SK-N-SH (cell line): ENCODE data around the gene SMAP1. TPM values are rescaled to one million over a fixed set of nuclear protein-coding genes. Genes with fewer than 3 reads are reported as not detected.

Source experiments
- CTCF ChIA-PET: fragments of 300-600, 350-600 bp; formaldehyde crosslinking; extraction: SDS; loops from one replicate; lab custom pipeline; 2021; lab: Yijun Ruan, JAX
- POLR2A ChIA-PET: fragments of 350-600 bp; sonication (Branson Sonifier 250); formaldehyde crosslinking; extraction: SDS; loops from one replicate; lab custom pipeline; 2020; ENCODE audit warnings: antibody characterized with exemption, inconsistent platforms; lab: Yijun Ruan, JAX
- DNase-seq: peaks from one replicate; pipeline ENCODE4 v3.0.0; 2012
- H2AFZ ChIP-seq: fragments of 200-600 bp; sonication (generic); 2 replicates; pipeline ENCODE4 v1.8.1; 2016; ENCODE audit warnings: antibody characterized with exemption, mild to moderate bottlenecking, low read depth
- H3F3A ChIP-seq: fragments of 200-600 bp; sonication (generic); replicated peaks from 2 replicates; pipeline ENCODE3; 2016; ENCODE audit warnings: antibody characterized with exemption, mild to moderate bottlenecking; ENCODE audit not compliant: insufficient read depth
- H3K27ac ChIP-seq, 2 experiments: fragments of 200-500 bp in 1 of 2; fragments of 200-600 bp in 1 of 2; sonication (Bioruptor generic) in 1 of 2; sonication (generic), shearing (Covaris generic) in 1 of 2; 2 replicates each; pipeline versions ENCODE4 v1.5.1 to v1.6.1; 2014 to 2016; ENCODE audit warnings: low read depth in 2 of 2, inconsistent platforms in 1 of 2, low read length in 1 of 2, mild to moderate bottlenecking in 1 of 2, mixed read lengths in 1 of 2
- H3K27me3 ChIP-seq: fragments of 200-600 bp; sonication (generic), shearing (Covaris generic); 2 replicates; pipeline ENCODE4 v1.6.1; 2016; ENCODE audit warnings: mixed run types; ENCODE audit not compliant: insufficient read depth
- H3K36me3 ChIP-seq, 2 experiments: fragments of 200-500 bp in 1 of 2; fragments of 200-600 bp in 1 of 2; sonication (Bioruptor generic) in 1 of 2; sonication (generic) in 1 of 2; replicated peaks in 1 of 2; 2 replicates each; pipeline versions ENCODE3 to v1.5.1; 2014 to 2016; ENCODE audit warnings: low read length in 1 of 2, mild to moderate bottlenecking in 1 of 2; ENCODE audit not compliant: insufficient read depth in 2 of 2, control insufficient read depth in 1 of 2
- H3K4me1 ChIP-seq, 2 experiments: fragments of 200-500 bp in 1 of 2; fragments of 200-600 bp in 1 of 2; sonication (Bioruptor generic) in 1 of 2; sonication (generic), shearing (Covaris generic) in 1 of 2; 2 replicates each; pipeline versions ENCODE4 v1.5.1 to v1.6.1; 2014 to 2016; ENCODE audit warnings: low read depth in 1 of 2, low read length in 1 of 2, mixed run types in 1 of 2; ENCODE audit not compliant: insufficient read depth in 2 of 2, control insufficient read depth in 1 of 2
- H3K4me2 ChIP-seq: fragments of 200-600 bp; sonication (generic), shearing (Covaris generic); 2 replicates; pipeline ENCODE4 v1.6.1; 2017; ENCODE audit warnings: mixed run types
- H3K4me3 ChIP-seq, 2 experiments: fragments of 200-500 bp in 1 of 2; fragments of 200-600 bp in 1 of 2; sonication (Bioruptor generic) in 1 of 2; sonication (generic), shearing (Covaris generic) in 1 of 2; 2 replicates each; pipeline versions ENCODE4 v1.5.1 to v1.8.1; 2014 to 2016; ENCODE audit warnings: low read depth in 2 of 2, inconsistent platforms in 1 of 2, low read length in 1 of 2, mild to moderate bottlenecking in 1 of 2, mixed read lengths in 1 of 2, moderate library complexity in 1 of 2
- H3K79me2 ChIP-seq: fragments of 200-600 bp; sonication (generic); 2 replicates; pipeline ENCODE4 v1.8.1; 2017; ENCODE audit warnings: mild to moderate bottlenecking; ENCODE audit not compliant: insufficient read depth
- H3K9ac ChIP-seq: fragments of 200-600 bp; sonication (generic); 2 replicates; pipeline ENCODE4 v1.6.1; 2017; ENCODE audit warnings: mixed run types
- H3K9me2 ChIP-seq: fragments of 200-600 bp; sonication (generic); 2 replicates; pipeline ENCODE4 v1.6.1; 2017; ENCODE audit warnings: mixed run types
- H3K9me3 ChIP-seq: fragments of 200-600 bp; sonication (generic); 2 replicates; pipeline ENCODE4 v1.6.1; 2017; ENCODE audit warnings: mixed run types, mild to moderate bottlenecking, moderate library complexity
- H4K20me1 ChIP-seq: fragments of 200-600 bp; sonication (generic); 2 replicates; pipeline ENCODE4 v1.6.1; 2017; ENCODE audit warnings: mild to moderate bottlenecking, mixed run types; ENCODE audit not compliant: insufficient read depth
- ELF1 ChIP-seq: IDR thresholded peaks from 2 replicates; pipeline ENCODE4 v1.4.0; 2012
- EP300 ChIP-seq, 2 experiments: IDR thresholded peaks; 2 replicates each; pipeline versions ENCODE4 v1.4.0 to v1.6.1; 2012; ENCODE audit warnings: borderline replicate concordance in 1 of 2, low read depth in 1 of 2, low read length in 1 of 2
- GABPA ChIP-seq: IDR thresholded peaks from 2 replicates; pipeline ENCODE4 v1.4.0; 2012; ENCODE audit warnings: low read depth, mild to moderate bottlenecking
- GATA2 ChIP-seq: sonication (generic); formaldehyde crosslinking; IDR thresholded peaks from 2 replicates; pipeline ENCODE4 v1.5.0; 2020; ENCODE audit warnings: mild to moderate bottlenecking, missing genetic modification reagents
- JUND ChIP-seq: IDR thresholded peaks from 2 replicates; pipeline ENCODE4 v1.4.0; 2012
- MXI1 ChIP-seq: IDR thresholded peaks from 2 replicates; pipeline ENCODE4 v1.6.1; 2012; ENCODE audit warnings: mild to moderate bottlenecking, low read depth, low read length, improper control_type of control experiment
- REST ChIP-seq: IDR thresholded peaks from 2 replicates; pipeline ENCODE4 v1.6.1; 2012; ENCODE audit warnings: mild to moderate bottlenecking, low read depth, low read length, moderate library complexity
- RFX5 ChIP-seq: IDR thresholded peaks from 2 replicates; pipeline ENCODE4 v1.6.1; 2012; ENCODE audit warnings: mild to moderate bottlenecking, improper control_type of control experiment, low read length
- SMC3 ChIP-seq: IDR thresholded peaks from 2 replicates; pipeline ENCODE4 v1.6.1; 2012; ENCODE audit warnings: low read depth, low read length, improper control_type of control experiment
- TAF1 ChIP-seq: IDR thresholded peaks from 2 replicates; pipeline ENCODE4 v1.6.1; 2012; ENCODE audit warnings: low read depth, mild to moderate bottlenecking, low read length, moderate library complexity, borderline replicate concordance
- TCF12 ChIP-seq: IDR thresholded peaks from 2 replicates; pipeline ENCODE4 v1.4.0; 2012
- TEAD4 ChIP-seq: IDR thresholded peaks from 2 replicates; pipeline ENCODE4 v1.4.0; 2012; ENCODE audit warnings: mild to moderate bottlenecking, borderline replicate concordance; ENCODE audit not compliant: insufficient read depth
- USF1 ChIP-seq: IDR thresholded peaks from 2 replicates; pipeline ENCODE4 v1.4.0; 2012; ENCODE audit warnings: low read depth, borderline replicate concordance
- USF2 ChIP-seq: fragments of 150-350 bp; IDR thresholded peaks from 2 replicates; pipeline ENCODE4 v1.6.1; 2017; ENCODE audit warnings: antibody characterized with exemption, low read length, low read depth, borderline replicate concordance
- YY1 ChIP-seq: IDR thresholded peaks from 2 replicates; pipeline ENCODE4 v1.4.0; 2012; ENCODE audit warnings: low read depth, mild to moderate bottlenecking
- polyA plus RNA-seq, 3 experiments: library from polyadenylated mRNA; depleted of rRNA; stranded (reverse); fragments of >200 nt; gene quantifications; 2 replicates each; pipeline ENCODE4 v1.2.3, GENCODE V29; 2012

The SMAP1 gene
- polyA plus RNA-seq, 1 of the 3 experiments (the other 2 are of a cell fraction) = 12.6 TPM

GRCh38 chr6:70714716-70715257, 47.1 kb downstream of the SMAP1 start:
- no peak for DNase-seq
- TF ChIP-seq MXI1 (no peak), RFX5 (no peak), TAF1 (no peak), EP300 (IDR thresholded peaks at IDR 0.05; ENCODE audit: borderline replicate concordance in 1 of 2, low read depth in 1 of 2, low read length in 1 of 2) (no peak), USF2 (no peak), USF1 (no peak), GATA2 (CRISPR knock-in tag) (no peak), ELF1 (no peak), SMC3 (no peak), REST (no peak), YY1 (no peak), TCF12 (no peak), JUND (no peak), TEAD4 (no peak), GABPA (no peak)
- Histone ChIP-seq H2AFZ (no peak overlapping the region), H3F3A (no peaks in the 10 kb centered on the region), H3K27me3 (no peaks in the 10 kb centered on the region), H3K4me3 (no peak overlapping the region), H3K9ac (no peak overlapping the region), H3K4me2 (no peak overlapping the region), H3K27ac (no peak overlapping the region), H3K4me1 (no peaks in the 10 kb centered on the region), H4K20me1 (0 out of 2 replicates have a peak, but pooled peaks cover 3% of the 10 kb centered on the region), H3K9me3 (peaks cover 12% of the 10 kb centered on the region; the same call in 1 of the 2 replicates), H3K79me2 (peaks cover 57% of the 10 kb centered on the region), H3K36me3 (peaks cover 0 to 6% of the 10 kb centered on the region in 2 experiments), H3K9me2 (no peaks in the 10 kb centered on the region)
- ChIA-PET CTCF (no interaction called here), POLR2A (no interaction called here)
